PC-9 (cell line): ENCODE data around the gene PET100.

ENCODE experiments used
- CTCF ChIP-seq: fragments of 200-600 bp; sonication (generic); conservative IDR thresholded peaks from 2 replicates; pipeline ENCODE4 v1.6.1; 2017; ENCODE audit warnings: mixed run types, antibody characterized with exemption, mild to moderate bottlenecking, moderate library complexity
- EZH2 ChIP-seq: fragments of 200-600 bp; sonication (generic); IDR thresholded peaks from 2 replicates; pipeline ENCODE4 v1.8.0; 2017; ENCODE audit warnings: antibody characterized with exemption, low read depth

DNA sequence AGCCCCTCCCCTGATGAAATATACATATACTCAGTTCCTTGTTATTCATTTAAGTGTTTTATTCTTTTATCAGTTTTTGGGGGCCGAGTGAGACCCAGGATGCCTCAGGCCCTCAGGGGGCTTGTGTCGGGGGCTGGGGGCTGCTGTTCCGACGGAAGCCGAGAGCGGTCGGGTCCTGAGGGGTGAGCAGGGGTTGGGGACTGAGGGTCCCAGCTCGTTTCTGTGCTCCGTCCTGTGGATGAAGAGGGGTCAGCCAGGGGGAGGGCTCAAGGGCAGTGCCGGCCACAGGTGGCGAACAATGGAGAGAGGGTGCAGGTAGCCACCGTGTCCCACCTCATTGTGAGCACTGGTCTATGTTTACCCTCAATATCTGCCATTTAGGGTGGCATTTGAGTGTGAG, 2.0 kb downstream of the PET100 start:
- TF ChIP-seq CTCF (no peak), EZH2 (no peak)
